Tibial nerve (tissue), 4 donors: ENCODE measurements around the gene GSK3B.

ENCODE experiments used
- EP300 ChIP-seq, 2 donors: sonication (generic); formaldehyde crosslinking; IDR thresholded peaks; one replicate each; pipeline ENCODE4 v1.6.1; 2017; ENCODE audit warnings: antibody characterized with exemption in 2 of 2, mild to moderate bottlenecking in 1 of 2
- POLR2A ChIP-seq, 2 donors: fragments of 450-650 bp; IDR thresholded peaks; one replicate each; pipeline ENCODE4 v1.6.1; 2017; ENCODE audit warnings: antibody characterized with exemption in 2 of 2, mild to moderate bottlenecking in 2 of 2, moderate library complexity in 2 of 2
- TF ChIP-seq, protein P1 (sequence below), 5 experiments: fragments of 200-600 bp in 3 of 5; fragments of 450-650 bp in 2 of 5; sonication (generic) in 3 of 5; IDR thresholded peaks; one replicate each; pipeline ENCODE4 v1.5.1; 2016 to 2019; ENCODE audit warnings: antibody characterized with exemption in 5 of 5, mild to moderate bottlenecking in 3 of 5, moderate library complexity in 2 of 5

DNA sequence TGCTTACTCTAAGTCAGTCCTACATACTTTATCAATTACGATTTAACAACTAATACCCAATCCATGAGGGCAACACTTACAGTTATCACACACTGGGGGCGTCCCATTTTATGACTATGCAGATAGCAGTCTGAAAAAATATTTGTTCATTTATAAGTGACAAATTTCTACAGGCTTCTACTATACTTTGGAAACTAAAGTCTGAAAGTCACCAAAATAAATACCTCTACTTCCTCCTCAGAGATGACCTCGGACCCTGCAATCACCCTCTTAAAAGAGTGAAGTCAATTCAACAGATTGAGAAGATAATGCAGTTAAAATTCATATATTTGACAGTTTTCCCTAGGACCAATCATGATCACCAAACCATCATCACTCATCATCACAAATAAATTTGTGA lies 76.6 kb downstream of the GSK3B start:
- TF ChIP-seq EP300 (IDR thresholded peaks at IDR 0.05) (no peak), POLR2A (IDR thresholded peaks at IDR 0.05) (no peak)
- TF ChIP-seq, protein P1, sequence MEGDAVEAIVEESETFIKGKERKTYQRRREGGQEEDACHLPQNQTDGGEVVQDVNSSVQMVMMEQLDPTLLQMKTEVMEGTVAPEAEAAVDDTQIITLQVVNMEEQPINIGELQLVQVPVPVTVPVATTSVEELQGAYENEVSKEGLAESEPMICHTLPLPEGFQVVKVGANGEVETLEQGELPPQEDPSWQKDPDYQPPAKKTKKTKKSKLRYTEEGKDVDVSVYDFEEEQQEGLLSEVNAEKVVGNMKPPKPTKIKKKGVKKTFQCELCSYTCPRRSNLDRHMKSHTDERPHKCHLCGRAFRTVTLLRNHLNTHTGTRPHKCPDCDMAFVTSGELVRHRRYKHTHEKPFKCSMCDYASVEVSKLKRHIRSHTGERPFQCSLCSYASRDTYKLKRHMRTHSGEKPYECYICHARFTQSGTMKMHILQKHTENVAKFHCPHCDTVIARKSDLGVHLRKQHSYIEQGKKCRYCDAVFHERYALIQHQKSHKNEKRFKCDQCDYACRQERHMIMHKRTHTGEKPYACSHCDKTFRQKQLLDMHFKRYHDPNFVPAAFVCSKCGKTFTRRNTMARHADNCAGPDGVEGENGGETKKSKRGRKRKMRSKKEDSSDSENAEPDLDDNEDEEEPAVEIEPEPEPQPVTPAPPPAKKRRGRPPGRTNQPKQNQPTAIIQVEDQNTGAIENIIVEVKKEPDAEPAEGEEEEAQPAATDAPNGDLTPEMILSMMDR (IDR thresholded peaks at IDR 0.05) = no peak
